KMS-11 (cell line): ENCODE results near the gene ASCL2.

ENCODE experiments used
- H2AFZ ChIP-seq: fragments of 200-600 bp; sonication (generic); 2 replicates; pipeline ENCODE4 v1.6.1; 2016; ENCODE audit warnings: antibody characterized with exemption, mixed run types, low read depth
- H3K27ac ChIP-seq: fragments of 200-600 bp; sonication (generic); 2 replicates; pipeline ENCODE4 v1.6.1; 2016; ENCODE audit warnings: mild to moderate bottlenecking, mixed run types
- H3K27me3 ChIP-seq: fragments of 200-600 bp; sonication (generic); 2 replicates; pipeline ENCODE4 v1.6.1; 2017; ENCODE audit warnings: mild to moderate bottlenecking, low read depth, mixed run types, moderate library complexity; ENCODE audit not compliant: insufficient read depth
- H3K36me3 ChIP-seq: fragments of 200-600 bp; sonication (generic); 2 replicates; pipeline ENCODE4 v1.6.1; 2017; ENCODE audit warnings: mild to moderate bottlenecking, mixed run types; ENCODE audit not compliant: insufficient read depth
- H3K4me1 ChIP-seq: fragments of 200-600 bp; sonication (generic); 2 replicates; pipeline ENCODE4 v1.6.1; 2016; ENCODE audit warnings: mild to moderate bottlenecking, low read depth, mixed run types; ENCODE audit not compliant: poor library complexity, severe bottlenecking
- H3K4me2 ChIP-seq: fragments of 200-600 bp; sonication (generic); 2 replicates; pipeline ENCODE4 v1.7.0; 2016; ENCODE audit warnings: mild to moderate bottlenecking, mixed run types
- H3K4me3 ChIP-seq: fragments of 200-600 bp; sonication (generic); IDR thresholded peaks from 2 replicates; pipeline ENCODE4 v1.6.1; 2017; ENCODE audit warnings: low read depth, low read length, mixed read lengths; ENCODE audit not compliant: insufficient read depth
- H3K79me2 ChIP-seq: fragments of 200-600 bp; sonication (generic); 2 replicates; pipeline ENCODE4 v1.6.1; 2016; ENCODE audit warnings: low read depth, mixed run types; ENCODE audit not compliant: insufficient read depth
- H3K9ac ChIP-seq: fragments of 200-600 bp; sonication (generic); 2 replicates; pipeline ENCODE4 v1.6.1; 2016; ENCODE audit warnings: mild to moderate bottlenecking, mixed run types
- H4K20me1 ChIP-seq: fragments of 200-600 bp; sonication (generic); 2 replicates; pipeline ENCODE4 v1.6.1; 2016; ENCODE audit warnings: mild to moderate bottlenecking, mixed run types; ENCODE audit not compliant: insufficient read depth
- TF ChIP-seq, protein P1 (sequence below): fragments of 200-600 bp; sonication (generic); conservative IDR thresholded peaks from 2 replicates; pipeline ENCODE4 v1.6.1; 2017; ENCODE audit warnings: low read depth, mild to moderate bottlenecking, antibody characterized with exemption, low read length, moderate library complexity, mixed read lengths

Gene ASCL2

DNA sequence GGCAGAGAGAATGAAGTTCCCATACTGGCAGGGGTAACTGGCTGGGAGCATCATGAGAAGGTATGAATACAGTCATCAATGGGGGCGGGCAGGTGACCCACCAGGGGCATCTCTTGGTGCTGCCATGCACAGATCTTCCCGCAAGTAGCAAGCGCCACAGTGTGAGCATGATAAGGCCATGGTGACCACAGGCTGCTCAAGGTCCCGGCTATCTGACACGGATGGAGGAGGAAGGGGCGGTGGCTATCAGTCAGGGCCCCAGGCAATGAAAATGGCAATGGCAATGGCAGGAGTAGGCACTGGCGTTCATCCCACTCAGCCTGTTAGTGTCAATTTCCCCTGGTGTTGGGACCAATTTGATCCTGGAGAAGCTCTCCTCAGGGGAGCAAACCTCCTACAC, 21.6 kb downstream of the ASCL2 start:
- Histone ChIP-seq H3K79me2 (no peaks in the 10 kb centered on the region), H3K4me3 (no peak overlapping the region), H3K27me3 (peaks cover 62% of the 10 kb centered on the region), H3K9ac (no peak overlapping the region), H2AFZ (no peak overlapping the region), H3K27ac (no peak overlapping the region), H4K20me1 (no peaks in the 10 kb centered on the region), H3K4me1 (no peaks in the 10 kb centered on the region), H3K4me2 (no peak overlapping the region), H3K36me3 (no peaks in the 10 kb centered on the region)
- TF ChIP-seq, protein P1, sequence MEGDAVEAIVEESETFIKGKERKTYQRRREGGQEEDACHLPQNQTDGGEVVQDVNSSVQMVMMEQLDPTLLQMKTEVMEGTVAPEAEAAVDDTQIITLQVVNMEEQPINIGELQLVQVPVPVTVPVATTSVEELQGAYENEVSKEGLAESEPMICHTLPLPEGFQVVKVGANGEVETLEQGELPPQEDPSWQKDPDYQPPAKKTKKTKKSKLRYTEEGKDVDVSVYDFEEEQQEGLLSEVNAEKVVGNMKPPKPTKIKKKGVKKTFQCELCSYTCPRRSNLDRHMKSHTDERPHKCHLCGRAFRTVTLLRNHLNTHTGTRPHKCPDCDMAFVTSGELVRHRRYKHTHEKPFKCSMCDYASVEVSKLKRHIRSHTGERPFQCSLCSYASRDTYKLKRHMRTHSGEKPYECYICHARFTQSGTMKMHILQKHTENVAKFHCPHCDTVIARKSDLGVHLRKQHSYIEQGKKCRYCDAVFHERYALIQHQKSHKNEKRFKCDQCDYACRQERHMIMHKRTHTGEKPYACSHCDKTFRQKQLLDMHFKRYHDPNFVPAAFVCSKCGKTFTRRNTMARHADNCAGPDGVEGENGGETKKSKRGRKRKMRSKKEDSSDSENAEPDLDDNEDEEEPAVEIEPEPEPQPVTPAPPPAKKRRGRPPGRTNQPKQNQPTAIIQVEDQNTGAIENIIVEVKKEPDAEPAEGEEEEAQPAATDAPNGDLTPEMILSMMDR = no peak

DNA sequence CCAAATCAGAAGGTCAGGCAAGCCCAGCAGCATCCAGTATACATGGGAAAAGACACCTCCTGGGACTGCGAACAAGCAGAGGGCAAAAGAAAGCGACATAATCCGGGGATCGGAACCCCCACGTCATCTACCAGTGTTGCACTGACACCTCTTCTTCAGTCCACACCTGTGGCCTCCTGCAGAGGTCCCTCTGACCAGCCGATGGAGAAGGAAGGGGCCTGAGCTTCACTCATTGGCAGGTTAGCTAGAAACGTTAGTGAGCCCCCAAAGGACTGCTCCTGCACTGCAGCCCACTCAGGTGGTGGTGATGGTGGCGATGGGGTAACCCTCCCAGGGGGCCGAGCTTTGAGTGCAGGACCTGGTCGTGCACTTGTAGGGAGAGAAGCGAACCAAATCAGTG, 22.1 kb downstream of the ASCL2 start:
- no peak overlapping the region for H3K27ac ChIP-seq
- no peak overlapping the region for H3K4me2 ChIP-seq
- H3K27me3 ChIP-seq = peaks cover 60% of the 10 kb centered on the region
- TF ChIP-seq, protein P1 = no peak
- H3K4me3 ChIP-seq = no peak overlapping the region
- no peaks in the 10 kb centered on the region for H4K20me1 ChIP-seq
- H3K79me2 ChIP-seq = no peaks in the 10 kb centered on the region
- H2AFZ ChIP-seq = no peak overlapping the region
- no peaks in the 10 kb centered on the region for H3K4me1 ChIP-seq
- H3K36me3 ChIP-seq = no peaks in the 10 kb centered on the region
- H3K9ac ChIP-seq = no peak overlapping the region

DNA sequence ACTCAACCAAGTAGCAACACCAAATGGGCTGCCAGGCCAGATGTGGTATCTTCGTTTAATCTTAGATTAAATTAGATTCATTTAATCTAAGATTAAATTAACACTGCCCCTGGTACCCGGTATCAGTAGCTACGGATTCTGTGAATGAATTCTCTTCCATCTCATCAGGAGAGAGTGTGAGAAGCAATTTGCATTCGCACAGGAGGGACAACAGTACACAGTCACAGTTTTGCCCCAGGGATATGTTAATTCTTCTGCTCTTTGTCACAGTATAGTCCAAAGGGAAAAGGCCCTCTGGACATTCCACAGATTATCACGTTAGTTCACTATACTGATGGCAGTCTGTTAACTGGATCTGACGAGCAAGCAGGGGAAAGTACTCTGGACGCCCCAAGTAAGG, 22.9 kb downstream of the ASCL2 start:
- H2AFZ ChIP-seq = no peak overlapping the region
- H3K9ac ChIP-seq = no peak overlapping the region
- TF ChIP-seq, protein P1 = no peak
- no peaks in the 10 kb centered on the region for H3K36me3 ChIP-seq
- H3K4me1 ChIP-seq = no peaks in the 10 kb centered on the region
- H3K4me3 ChIP-seq = no peak overlapping the region
- H3K79me2 ChIP-seq = no peaks in the 10 kb centered on the region
- H3K4me2 ChIP-seq = no peak overlapping the region
- no peak overlapping the region for H3K27ac ChIP-seq
- H4K20me1 ChIP-seq = no peaks in the 10 kb centered on the region
- H3K27me3 ChIP-seq = peaks cover 55% of the 10 kb centered on the region; the same call in 1 of the 2 replicates

DNA sequence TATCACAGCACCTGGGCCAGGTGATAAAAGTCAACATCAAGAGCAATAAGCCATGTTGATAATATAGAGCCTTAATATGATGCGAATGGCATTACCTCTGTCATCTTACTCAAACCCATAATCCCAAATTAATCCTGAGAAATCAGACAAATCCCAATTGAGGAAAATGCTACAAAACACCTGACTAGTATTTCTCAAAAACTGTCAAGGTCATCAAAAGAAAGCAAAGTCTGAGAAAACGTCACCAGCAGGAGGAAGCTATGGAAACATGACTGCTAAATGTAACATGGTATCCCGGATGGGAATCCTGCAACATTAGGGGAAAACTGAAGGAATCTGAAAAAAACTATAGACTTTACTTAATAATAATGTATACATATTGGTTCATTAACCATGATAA, 29.6 kb downstream of the ASCL2 start:
- no peaks in the 10 kb centered on the region for H3K79me2 ChIP-seq
- TF ChIP-seq, protein P1 = no peak
- H3K27ac ChIP-seq = no peak overlapping the region

More for the DNA sequence above, 29.6 kb downstream of the ASCL2 start:
- no peak overlapping the region for H3K4me3 ChIP-seq
- peaks cover 43% of the 10 kb centered on the region; the same call in 1 of the 2 replicates for H3K27me3 ChIP-seq
- H2AFZ ChIP-seq = no peak overlapping the region
- no peaks in the 10 kb centered on the region for H3K36me3 ChIP-seq
- no peak overlapping the region for H3K4me2 ChIP-seq
- H3K9ac ChIP-seq = no peak overlapping the region
- no peaks in the 10 kb centered on the region for H3K4me1 ChIP-seq
- no peaks in the 10 kb centered on the region for H4K20me1 ChIP-seq
